Measurements from ENCODE around the gene CHCHD2.
"Not testable (repeated sequence)": the region's sequence is repeated elsewhere in the genome, so short reads cannot be mapped to it uniquely, and the experiment has no call there.

The CHCHD2 gene

DNA sequence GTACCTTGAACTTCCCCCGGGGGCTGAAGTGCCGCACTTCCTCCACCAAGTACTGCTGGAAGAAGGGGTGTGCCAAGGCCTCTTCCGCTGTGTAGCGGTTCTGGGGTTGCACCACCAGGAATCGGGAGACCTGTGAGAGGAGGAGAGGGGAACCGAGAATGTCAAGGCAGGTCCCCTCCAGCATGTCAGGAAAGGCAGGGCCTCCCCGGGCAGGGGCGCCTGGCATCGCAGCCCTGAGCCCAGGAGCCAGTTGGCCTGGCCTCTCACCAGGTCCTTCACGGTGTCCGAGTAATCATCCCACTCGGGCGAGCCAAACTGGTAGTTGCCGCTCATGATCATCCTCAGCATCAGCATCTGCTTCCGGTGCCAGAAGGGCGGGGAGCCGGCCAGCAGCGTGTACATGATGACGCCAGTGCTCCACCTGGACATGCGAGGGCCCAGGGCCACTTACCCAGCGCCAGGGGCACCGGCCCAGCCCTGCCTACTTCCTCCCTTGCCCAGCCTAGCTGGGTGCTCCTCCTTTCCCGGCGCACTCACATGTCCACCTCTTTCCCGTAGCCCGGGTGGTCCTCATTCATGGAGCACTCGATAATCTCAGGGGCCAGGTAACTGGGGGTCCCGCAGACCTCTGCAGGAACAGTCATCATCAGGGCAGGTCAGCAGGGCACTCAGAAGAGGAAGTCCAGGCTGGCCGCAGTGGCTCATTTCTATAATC, 24.5 kb downstream of the CHCHD2 start:
- no peak for DNase-seq

DNA sequence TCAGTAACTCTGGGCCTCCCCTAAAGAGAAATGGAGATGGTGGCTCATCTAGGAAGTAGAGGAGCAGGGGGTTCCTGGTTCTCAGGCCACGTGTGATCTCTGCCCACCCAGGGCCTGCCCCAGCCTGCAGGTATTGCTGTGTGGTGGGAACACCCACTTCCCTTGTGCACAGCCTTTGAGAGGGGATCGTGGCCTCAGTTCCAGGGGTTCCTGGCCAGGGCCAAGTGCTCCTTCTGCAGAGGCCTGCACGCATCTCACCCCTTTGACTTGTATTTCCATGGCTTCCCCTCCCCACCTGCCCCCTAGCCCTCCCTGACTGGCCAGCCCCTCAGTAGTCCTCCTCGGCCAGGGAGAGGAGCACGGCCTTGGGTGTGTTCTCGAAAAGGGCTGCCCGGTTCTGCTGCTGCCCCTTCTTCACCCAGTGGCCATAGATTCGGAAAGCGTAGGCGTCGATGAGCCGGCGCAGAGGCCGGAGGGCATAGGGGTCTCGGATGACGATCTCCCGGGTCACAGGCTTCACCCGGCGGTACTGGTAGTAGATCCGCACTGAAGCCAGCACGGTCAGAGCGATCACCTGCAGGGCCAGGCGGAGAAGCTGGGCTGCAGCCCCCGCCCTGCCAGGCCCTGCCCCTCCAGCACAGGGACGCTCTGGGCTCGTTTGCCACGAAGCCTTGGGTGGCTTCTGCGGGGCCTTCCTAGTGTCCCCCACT, 25.4 kb downstream of the CHCHD2 start:
- DNase-seq = not testable (repeated sequence)

DNA sequence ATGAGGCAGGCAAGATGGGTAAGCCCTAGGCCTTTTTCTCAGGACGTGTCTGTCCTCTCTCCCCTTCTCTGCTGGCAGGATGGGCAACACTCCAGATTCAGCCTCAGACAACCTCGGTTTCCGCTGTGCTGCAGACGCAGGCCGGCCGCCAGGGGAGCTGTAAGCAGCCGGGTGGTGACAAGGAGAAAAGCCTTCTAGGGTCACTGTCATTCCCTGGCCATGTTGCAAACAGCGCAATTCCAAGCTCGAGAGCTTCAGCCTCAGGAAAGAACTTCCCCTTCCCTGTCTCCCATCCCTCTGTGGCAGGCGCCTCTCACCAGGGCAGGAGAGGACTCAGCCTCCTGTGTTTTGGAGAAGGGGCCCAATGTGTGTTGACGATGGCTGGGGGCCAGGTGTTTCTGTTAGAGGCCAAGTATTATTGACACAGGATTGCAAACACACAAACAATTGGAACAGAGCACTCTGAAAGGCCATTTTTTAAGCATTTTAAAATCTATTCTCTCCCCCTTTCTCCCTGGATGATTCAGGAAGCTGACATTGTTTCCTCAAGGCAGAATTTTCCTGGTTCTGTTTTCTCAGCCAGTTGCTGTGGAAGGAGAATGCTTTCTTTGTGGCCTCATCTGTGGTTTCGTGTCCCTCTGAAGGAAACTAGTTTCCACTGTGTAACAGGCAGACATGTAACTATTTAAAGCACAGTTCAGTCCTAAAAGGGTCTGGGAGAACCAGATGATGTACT, 26.7 kb downstream of the CHCHD2 start:
- DNase-seq = no peak

DNA sequence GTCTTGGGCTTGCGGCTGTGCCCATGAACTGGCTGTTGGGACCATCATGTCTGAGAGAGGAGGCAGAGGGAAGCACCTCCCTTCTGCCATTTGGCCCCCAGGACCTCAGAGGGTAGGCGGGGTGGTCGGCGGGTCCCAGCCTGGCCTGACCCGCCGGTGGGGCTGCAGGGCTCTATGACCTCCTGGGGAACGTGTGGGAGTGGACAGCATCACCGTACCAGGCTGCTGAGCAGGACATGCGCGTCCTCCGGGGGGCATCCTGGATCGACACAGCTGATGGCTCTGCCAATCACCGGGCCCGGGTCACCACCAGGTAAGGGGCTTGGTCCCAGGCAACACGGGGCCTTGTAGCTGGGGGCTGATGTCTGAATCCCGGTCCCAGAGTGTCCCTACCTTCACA, 28.1 kb downstream of the CHCHD2 start:
- DNase-seq = no peak

DNA sequence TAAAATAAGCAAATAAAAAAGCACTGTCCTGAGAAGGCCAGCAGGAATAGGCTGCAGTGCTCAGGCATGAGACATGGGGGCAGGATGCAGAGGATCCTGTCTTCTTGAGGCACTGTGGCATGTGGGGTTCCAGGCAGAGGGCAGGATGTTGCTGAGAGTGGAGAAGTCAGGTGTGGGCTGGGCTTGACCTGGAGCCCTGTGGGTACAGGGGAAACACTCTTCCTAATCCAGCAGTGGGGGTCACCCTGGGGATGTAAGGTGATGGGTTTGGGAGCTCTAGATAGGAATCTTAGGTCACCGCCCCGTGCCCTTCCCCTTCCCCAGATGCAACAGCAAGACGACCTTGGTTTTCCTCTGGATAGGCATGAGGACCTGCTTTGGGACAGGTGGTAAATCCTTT, 28.6 kb downstream of the CHCHD2 start:
- DNase-seq = no peak

DNA sequence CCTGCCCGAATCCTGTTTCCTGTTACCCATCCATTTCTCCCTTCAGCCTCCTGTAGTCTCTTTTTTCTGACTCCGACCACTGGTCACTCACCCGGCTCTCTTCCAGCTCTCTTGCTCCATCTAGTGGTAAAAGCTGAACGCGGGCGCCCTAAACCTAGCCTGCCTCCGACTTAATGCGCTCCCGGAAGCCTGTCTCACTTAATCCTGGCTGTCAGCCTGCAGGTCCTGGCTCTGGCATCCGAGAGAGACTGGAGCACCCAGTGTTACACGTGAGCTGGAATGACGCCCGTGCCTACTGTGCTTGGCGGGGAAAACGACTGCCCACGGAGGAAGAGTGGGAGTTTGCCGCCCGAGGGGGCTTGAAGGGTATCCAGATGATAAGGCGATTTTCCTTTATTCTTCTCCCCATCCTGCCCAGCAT, 31.9 kb downstream of the CHCHD2 start:
- peak; percentile 91 for DNase-seq

DNA sequence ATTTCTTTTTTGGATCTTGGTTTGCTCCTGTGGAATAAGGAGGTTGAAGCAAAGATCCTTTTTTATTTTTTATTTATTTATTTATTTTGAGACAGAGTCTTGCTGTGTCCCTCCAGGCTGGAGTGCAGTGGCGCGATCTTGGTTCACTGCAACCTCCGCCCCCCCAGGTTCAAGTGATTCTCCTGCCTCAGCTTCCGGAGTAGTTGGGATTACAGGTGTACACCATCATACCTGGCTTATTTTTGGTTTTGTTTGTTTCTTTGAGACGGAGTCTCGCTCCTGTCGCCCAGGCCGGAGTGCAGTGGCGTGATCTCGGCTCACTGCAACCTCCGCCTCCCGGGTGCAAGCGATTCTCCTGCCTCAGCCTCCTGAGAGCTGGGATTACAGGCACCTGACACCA, 39.9 kb downstream of the CHCHD2 start:
- not testable (repeated sequence) for DNase-seq

DNA sequence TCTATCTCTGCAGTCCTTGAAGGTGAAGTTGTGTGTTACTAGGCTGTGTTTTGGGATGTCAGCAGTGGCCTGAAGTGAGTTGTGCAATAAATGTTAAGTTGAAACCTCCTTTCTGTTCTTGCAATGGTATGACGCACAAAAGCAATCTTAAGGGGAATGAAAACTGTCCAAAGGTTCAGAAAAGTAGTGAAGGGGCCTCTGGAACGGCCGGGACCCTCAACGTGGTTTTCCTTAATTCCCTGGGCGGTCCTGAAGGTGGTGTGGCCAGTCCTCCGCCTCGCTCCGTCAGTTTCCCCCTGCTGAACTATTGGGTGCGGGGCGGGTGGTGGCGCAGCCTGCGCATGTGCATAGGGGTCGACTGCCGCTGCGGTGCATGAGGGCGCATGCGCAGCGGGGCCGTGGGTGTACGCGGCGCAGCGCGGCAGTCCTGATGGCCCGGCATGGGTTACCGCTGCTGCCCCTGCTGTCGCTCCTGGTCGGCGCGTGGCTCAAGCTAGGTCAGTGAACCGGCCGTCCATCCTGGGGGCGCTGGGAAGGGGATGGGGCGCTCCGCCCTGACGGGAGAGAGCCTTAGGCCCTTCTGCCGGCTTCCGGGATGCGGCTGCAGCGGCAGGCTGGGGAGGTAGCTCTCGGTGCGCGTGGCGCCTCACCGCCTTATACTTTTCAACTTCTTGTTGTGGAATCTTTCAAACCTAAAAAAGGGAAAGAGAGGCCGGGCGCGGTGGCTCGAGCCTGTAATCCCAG, 42.2 kb downstream of the CHCHD2 start, which contains the start of gene SUMF2:
TSS of gene SUMF2 (plus strand) at position 405 of the 744 bp plus-strand sequence. CDS start at position 431, 26 bp downstream.
- peak; percentile 95 for DNase-seq

DNA sequence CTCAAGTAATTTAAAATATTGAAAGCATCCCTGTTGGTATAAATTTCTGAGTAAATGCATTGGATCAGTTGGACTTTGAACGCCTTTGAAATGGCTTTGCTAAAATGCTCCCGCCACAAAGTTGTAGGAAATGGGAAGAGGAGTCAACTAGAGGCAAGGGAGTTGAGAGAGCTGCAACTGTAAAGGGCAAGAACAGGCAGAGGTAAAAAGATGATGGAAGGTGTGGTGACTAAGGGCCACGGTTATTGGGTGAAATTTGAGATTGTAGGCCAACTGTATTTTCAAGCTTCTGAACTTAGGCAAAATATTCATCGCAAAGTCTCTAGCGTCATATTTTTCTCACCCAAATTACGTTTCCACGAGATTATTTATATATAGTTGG, 42.8 kb downstream of the CHCHD2 start:
- DNase-seq = no peak

DNA sequence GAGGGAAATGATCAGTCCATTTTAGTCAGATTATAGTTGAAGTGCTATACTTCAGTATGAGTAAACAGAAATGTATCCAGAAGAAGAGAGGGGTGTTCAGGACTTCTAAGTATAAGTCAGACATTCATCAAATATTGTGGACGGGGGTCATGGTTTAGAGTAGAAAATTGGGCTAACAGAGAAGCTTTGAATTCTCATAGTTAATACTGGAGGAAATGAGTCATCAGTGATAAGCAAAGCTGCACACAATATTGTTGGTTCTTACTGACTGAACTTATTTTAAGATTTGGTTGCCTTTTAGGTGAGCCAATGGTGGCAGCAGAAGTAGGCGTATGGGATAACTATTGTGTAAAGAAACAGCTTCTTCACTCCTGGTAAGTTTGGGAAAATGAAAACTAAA, 43.9 kb downstream of the CHCHD2 start:
- DNase-seq = peak; percentile 77

DNA sequence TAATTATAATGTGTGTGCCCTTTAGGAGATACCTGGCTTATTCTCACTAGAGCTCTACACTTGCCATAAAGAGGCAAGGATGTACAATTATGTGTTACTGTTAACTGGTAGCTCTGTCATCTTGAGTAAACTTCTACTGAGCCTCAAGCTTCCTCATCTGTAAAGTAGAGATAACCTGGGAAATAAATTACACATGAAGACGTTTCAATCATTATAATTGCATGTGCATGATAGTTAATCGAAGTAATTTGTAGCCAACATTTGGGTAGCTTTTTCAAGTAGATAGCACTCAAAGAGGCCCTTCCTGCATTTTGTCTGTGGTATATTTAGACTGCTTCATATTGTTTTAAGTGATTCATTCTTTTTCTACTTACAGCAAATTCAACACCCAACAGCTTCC, 52.3 kb downstream of the CHCHD2 start:
- no peak for DNase-seq

DNA sequence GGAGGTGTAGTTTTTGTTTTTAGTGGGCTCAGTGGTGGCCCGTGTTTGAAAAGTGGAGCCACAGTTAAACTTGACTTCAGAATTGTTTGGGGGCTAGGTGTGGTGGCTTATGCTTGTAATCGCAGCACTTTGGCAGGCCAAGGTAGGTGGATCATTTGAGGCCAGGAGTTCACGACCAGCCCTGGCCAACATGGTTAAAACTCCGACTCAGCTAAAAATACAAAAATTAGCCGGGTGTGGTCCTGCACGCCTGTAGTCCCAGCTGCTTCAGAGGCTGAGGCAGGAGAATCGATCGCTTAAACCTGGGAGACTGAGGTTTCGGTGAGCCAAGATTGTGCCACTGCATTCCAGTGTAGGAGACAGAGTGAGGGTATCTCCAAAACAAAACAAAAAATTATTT, 52.9 kb downstream of the CHCHD2 start:
- DNase-seq = no peak
